HepG2 (cell line): ENCODE data around the gene ZNF211. TPM values are rescaled to one million over a fixed set of nuclear protein-coding genes. Genes with fewer than 3 reads are reported as not detected.

ENCODE experiments used
- ASH2L ChIP-seq: fragments of 300-600, 200-600 bp; sonication (generic); IDR thresholded peaks from 2 replicates; pipeline ENCODE4 v1.7.0; 2017; ENCODE audit warnings: low read depth, mild to moderate bottlenecking, moderate library complexity, mixed read lengths, low read length; ENCODE audit not compliant: insufficient read length
- BCL3 ChIP-seq: sonication (generic); formaldehyde crosslinking; IDR thresholded peaks from 2 replicates; pipeline ENCODE4 v1.5.1; 2020; ENCODE audit warnings: mild to moderate bottlenecking, missing genetic modification reagents, moderate library complexity
- CCAR2 ChIP-seq: fragments of 200-400 bp; formaldehyde crosslinking; optimal IDR thresholded peaks from 2 replicates; pipeline ENCODE3; 2018; ENCODE audit warnings: low read depth, mild to moderate bottlenecking, low read length, moderate library complexity
- CHD2 ChIP-seq: IDR thresholded peaks from 2 replicates; pipeline ENCODE4 v1.6.1; 2011; ENCODE audit warnings: low read depth, low read length, improper control_type of control experiment
- CHD4 ChIP-seq: fragments of 200-600 bp; sonication (generic); IDR thresholded peaks from 2 replicates; pipeline ENCODE4 v1.7.0; 2017; ENCODE audit warnings: mild to moderate bottlenecking, low read length, borderline replicate concordance
- FOXA3 ChIP-seq: IDR thresholded peaks from 2 replicates; pipeline ENCODE4 v1.6.1; 2016; ENCODE audit warnings: missing genetic modification reagents, missing compliant biosample characterization
- HBP1 ChIP-seq: IDR thresholded peaks from 2 replicates; pipeline ENCODE4 v1.6.1; 2016; ENCODE audit warnings: low read depth, control low read depth
- HDAC2 ChIP-seq: sonication (generic); formaldehyde crosslinking; IDR thresholded peaks from 2 replicates; pipeline ENCODE4 v1.4.0; 2020; ENCODE audit warnings: missing genetic modification reagents
- KDM3A ChIP-seq: IDR thresholded peaks from 2 replicates; pipeline ENCODE4 v1.6.1; 2018; ENCODE audit warnings: low read depth, missing compliant biosample characterization
- MXD1 ChIP-seq: sonication (generic); formaldehyde crosslinking; IDR thresholded peaks from 2 replicates; pipeline ENCODE4 v1.4.0; 2020; ENCODE audit warnings: mild to moderate bottlenecking, missing genetic modification reagents
- MXI1 ChIP-seq: IDR thresholded peaks from 3 replicates; pipeline ENCODE4 v1.6.1; 2012; ENCODE audit warnings: low read depth, low read length, inconsistent platforms, borderline replicate concordance
- MYNN ChIP-seq: sonication (generic); formaldehyde crosslinking; IDR thresholded peaks from 2 replicates; pipeline ENCODE4 v1.4.0; 2020; ENCODE audit warnings: mild to moderate bottlenecking, low read depth, missing genetic modification reagents
- TAF1 ChIP-seq: sonication (generic); formaldehyde crosslinking; IDR thresholded peaks from 2 replicates; pipeline ENCODE4 v1.4.0; 2020; ENCODE audit warnings: missing genetic modification reagents
- TMF1 ChIP-seq: sonication (generic); formaldehyde crosslinking; IDR thresholded peaks from 2 replicates; pipeline ENCODE4 v1.8.1; 2022; ENCODE audit warnings: low read depth, missing genetic modification reagents
- ZMYM4 ChIP-seq: sonication (generic); formaldehyde crosslinking; IDR thresholded peaks from 2 replicates; pipeline ENCODE4 v1.8.1; 2023; ENCODE audit warnings: mild to moderate bottlenecking, missing genetic modification reagents
- ZNF232 ChIP-seq: sonication (generic); formaldehyde crosslinking; IDR thresholded peaks from 2 replicates; pipeline ENCODE4 v1.4.0; 2020; ENCODE audit warnings: missing genetic modification reagents, borderline replicate concordance
- ZNF263 ChIP-seq: sonication (generic); formaldehyde crosslinking; IDR thresholded peaks from 2 replicates; pipeline ENCODE4 v1.4.0; 2020; ENCODE audit warnings: missing genetic modification reagents
- ZNF383 ChIP-seq: sonication (generic); formaldehyde crosslinking; IDR thresholded peaks from 2 replicates; pipeline ENCODE4 v1.4.0; 2020; ENCODE audit warnings: missing genetic modification reagents, mild to moderate bottlenecking, borderline replicate concordance
- ZNF674 ChIP-seq: sonication (generic); formaldehyde crosslinking; IDR thresholded peaks from 2 replicates; pipeline ENCODE4 v1.5.0; 2020; ENCODE audit warnings: low read depth, mild to moderate bottlenecking, missing genetic modification reagents
- ZNF724P ChIP-seq: sonication (generic); formaldehyde crosslinking; IDR thresholded peaks from 2 replicates; pipeline ENCODE4 v1.8.0; 2022; ENCODE audit warnings: missing genetic modification reagents, borderline replicate concordance
- ZNF766 ChIP-seq: sonication (generic); formaldehyde crosslinking; IDR thresholded peaks from 2 replicates; pipeline ENCODE4 v1.5.0; 2020; ENCODE audit warnings: missing genetic modification reagents, borderline replicate concordance
- ZNF781 ChIP-seq: sonication (generic); formaldehyde crosslinking; IDR thresholded peaks from 2 replicates; pipeline ENCODE4 v1.5.1; 2020; ENCODE audit warnings: borderline replicate concordance, mild to moderate bottlenecking, missing genetic modification reagents; ENCODE audit errors: not compliant biosample characterization
- ZNF788 ChIP-seq: sonication (generic); formaldehyde crosslinking; IDR thresholded peaks from 2 replicates; pipeline ENCODE4 v1.5.0; 2020; ENCODE audit warnings: mild to moderate bottlenecking, missing genetic modification reagents, borderline replicate concordance
- ZSCAN20 ChIP-seq: sonication (generic); formaldehyde crosslinking; IDR thresholded peaks from 2 replicates; pipeline ENCODE4 v1.4.0; 2020; ENCODE audit warnings: missing genetic modification reagents, mild to moderate bottlenecking, borderline replicate concordance
- polyA plus RNA-seq, 8 experiments: library from polyadenylated mRNA; depleted of rRNA in 3 of 8; stranded (reverse) in 7 of 8; unstranded in 1 of 8; fragments of >200 nt; fragmentation: Illumina TruSeq in 4 of 8; extraction: Trizol in 4 of 8; gene quantifications; 2 replicates each; pipeline versions ENCODE4 v1.2.1 to v1.2.3, GENCODE V29; 2011 to 2016; ENCODE audit warnings: low read depth in 4 of 8, missing spikeins in 1 of 8, mixed read lengths in 1 of 8; ENCODE audit not compliant: insufficient read depth in 1 of 8
- total RNA-seq, 5 experiments: library from RNA; depleted of rRNA; stranded (reverse); fragments of >200 nt; fragmentation: Illumina TruSeq; extraction: Trizol; gene quantifications; 2 replicates each; pipeline ENCODE4 v1.2.3, GENCODE V29; 2016; ENCODE audit warnings: low read depth in 1 of 5

ZNF211 gene
- total and polyA plus RNA-seq, 2 of the 13 experiments (the other 11 are each of a cell fraction or from before 2014, with no cell fraction given), result 9.9 to 11.2 TPM

GRCh38 chr19:57599761-57600383 is 33.1 kb upstream of the ZNF211 start, which contains the start of gene ZNF530 (continued):
- no peak for TF ChIP-seq CHD4
- peak; percentile 18; the same call in 1 of the 2 replicates for TF ChIP-seq ZNF232 (CRISPR knock-in tag)
- peak; percentile 88; the same call in 1 of the 2 replicates for TF ChIP-seq HBP1 (CRISPR knock-in tag)
- TF ChIP-seq CHD2, result no peak
- no peak for TF ChIP-seq ZNF383
- TF ChIP-seq BCL3, result peak; percentile 72; the same call in 1 of the 2 replicates
- TF ChIP-seq KDM3A (CRISPR knock-in tag), result 0 out of 2 replicates have a peak, but pooled peaks have one; percentile 33
- peak; percentile 83 for TF ChIP-seq HDAC2 (CRISPR knock-in tag)
- TF ChIP-seq ZNF724P, result peak; percentile 77; the same call in 1 of the 2 replicates
- peak; percentile 85 for TF ChIP-seq MXI1
- peak; percentile 87 for TF ChIP-seq ZNF788 (CRISPR knock-in tag)
- 0 out of 2 replicates have a peak, but pooled peaks have one; percentile 43 for TF ChIP-seq MXD1
- TF ChIP-seq ZSCAN20 (CRISPR knock-in tag), result no peak
- TF ChIP-seq ZNF674 (CRISPR knock-in tag), result no peak
- no peak for TF ChIP-seq CCAR2
- peak; percentile 59; the same call in 1 of the 2 replicates for TF ChIP-seq TAF1 (CRISPR knock-in tag)
- peak; percentile 40 for TF ChIP-seq ZNF781 (CRISPR knock-in tag)
- no peak for TF ChIP-seq TMF1 (CRISPR knock-in tag)
- peak; percentile 46; the same call in 1 of the 2 replicates for TF ChIP-seq ZMYM4 (CRISPR knock-in tag)
- TF ChIP-seq ZNF263 (CRISPR knock-in tag), result no peak
- TF ChIP-seq MYNN (CRISPR knock-in tag), result no peak
- TF ChIP-seq FOXA3 (CRISPR knock-in tag), result peak; percentile 30; the same call in 1 of the 2 replicates
- TF ChIP-seq ASH2L, result peak; percentile 85
- TF ChIP-seq ZNF766 (CRISPR knock-in tag), result peak; percentile 50; the same call in 1 of the 2 replicates
